Testis (tissue), 3 donors: Measurements from ENCODE around the gene GPX2. TPM values are rescaled to one million over a fixed set of nuclear protein-coding genes. Genes with fewer than 3 reads are reported as not detected.

Experiments used
- DNase-seq: peaks from one replicate; pipeline ENCODE4 v3.0.0-alpha.2; 2019
- H3K27ac ChIP-seq, 2 donors: fragments of 200-600 bp; sonication (generic); one replicate each; pipeline ENCODE4 v1.5.1; 2019
- H3K27me3 ChIP-seq: fragments of 200-600 bp; sonication (generic); one replicate; pipeline ENCODE4 v1.5.1; 2019
- H3K36me3 ChIP-seq: fragments of 200-600 bp; sonication (generic); one replicate; pipeline ENCODE4 v1.5.1; 2017; ENCODE audit warnings: low read depth; ENCODE audit errors: missing control alignments
- H3K4me1 ChIP-seq: fragments of 200-600 bp; sonication (generic); one replicate; pipeline ENCODE4 v1.5.1; 2019
- H3K4me3 ChIP-seq, 2 donors: fragments of 200-600 bp; sonication (generic); one replicate each; pipeline ENCODE4 v1.5.1; 2017 to 2019
- H3K9me3 ChIP-seq: fragments of 200-600 bp; sonication (generic); one replicate; pipeline ENCODE4 v1.5.1; 2017
- CTCF ChIP-seq, 3 experiments: fragments of 450-650 bp in 2 of 3; fragments of 200-600 bp in 1 of 3; sonication (generic) in 1 of 3; IDR thresholded peaks; one replicate each; pipeline ENCODE4 v1.5.1; 2016 to 2019; ENCODE audit warnings: antibody characterized with exemption in 3 of 3, mild to moderate bottlenecking in 2 of 3, moderate library complexity in 1 of 3
- POLR2A ChIP-seq: fragments of 450-650 bp; IDR thresholded peaks from one replicate; pipeline ENCODE4 v1.6.1; 2017; ENCODE audit warnings: antibody characterized with exemption, mild to moderate bottlenecking, moderate library complexity
- WGBS, 2 donors: methylation state at CpG; one replicate each; pipeline ENCODE4 v1.1.5; 2018; 5-methylcytosine and 5-hydroxymethylcytosine counted together
- intact Hi-C: fragments of 100-400 bp; cut with DNase I; formaldehyde crosslinking; loops from one replicate; pipeline ENCODE4 v1.15.1; 2023; ENCODE audit warnings: low total_unique reads
- polyA plus RNA-seq: library from polyadenylated mRNA; stranded (reverse); fragments of 350-450 nt; fragmentation: Illumina TruSeq; extraction: RNeasy Lipid Tissue Mini Kit (QIAGEN cat#74804); gene quantifications from one replicate; pipeline ENCODE4 v1.2.3, GENCODE V29; 2014; ENCODE audit warnings: low read depth, low replicate concordance; ENCODE audit not compliant: insufficient read depth
- total RNA-seq, 2 donors: library from RNA; depleted of rRNA; stranded (reverse); fragments of >200 nt; gene quantifications; one replicate each; pipeline ENCODE4 v1.2.3, GENCODE V29; 2016

GPX2 gene
- total and polyA plus RNA-seq, 3 donors from 2014 or later: 0.99 to 1.9 TPM; not detected in 1

DNA sequence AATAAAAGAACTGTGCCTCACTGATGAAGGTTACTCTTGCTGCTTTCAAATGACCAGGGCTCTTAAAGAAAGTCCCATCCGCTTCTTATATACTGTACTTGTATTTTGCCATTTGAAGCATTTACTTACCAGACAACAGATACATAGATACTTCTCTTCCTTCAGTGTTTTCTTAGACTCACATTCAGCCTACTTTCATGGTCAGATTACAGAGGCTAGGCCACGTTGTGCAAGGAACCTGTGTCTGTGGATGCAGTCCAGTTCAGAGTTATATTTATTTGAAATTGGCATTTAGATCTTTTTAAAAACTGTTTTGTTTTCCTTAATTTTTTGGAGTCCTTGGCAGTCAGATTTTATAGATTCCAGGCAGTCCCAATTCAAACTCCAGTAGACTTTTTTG, 22.1 kb downstream of the GPX2 start:
- Histone ChIP-seq H3K4me1 (peaks cover 5% of the 10 kb centered on the region), H3K27me3 (no peaks in the 10 kb centered on the region), H3K4me3 (no peak overlapping the region), H3K9me3 (no peaks in the 10 kb centered on the region), H3K27ac (no peak overlapping the region), H3K36me3 (no peaks in the 10 kb centered on the region)
- WGBS, 2 donors: 70 to 73% methylated on average over 2 of the region's 2 CpGs
- TF ChIP-seq POLR2A (no peak), CTCF (IDR thresholded peaks at IDR 0.05) (no peak)
- intact Hi-C loops: no loop called here
- no peak for DNase-seq

- intact Hi-C loops: no loop called here
- Histone ChIP-seq H3K27ac (no peak overlapping the region), H3K9me3 (no peaks in the 10 kb centered on the region), H3K4me3 (no peak overlapping the region), H3K4me1 (peaks cover 10% of the 10 kb centered on the region), H3K27me3 (no peaks in the 10 kb centered on the region), H3K36me3 (no peaks in the 10 kb centered on the region)
- DNase-seq: no peak
- no peak for TF ChIP-seq POLR2A
- no peak for TF ChIP-seq CTCF (IDR thresholded peaks at IDR 0.05)
- 93 to 96% methylated on average over 5 of the region's 5 CpGs for WGBS, 2 donors
These were observed 22.9 kb downstream of the GPX2 start for GRCh38 chr14:64919618-64920017.

- no peak overlapping the region for H3K4me3 ChIP-seq
- peaks cover 10% of the 10 kb centered on the region for H3K4me1 ChIP-seq
- intact Hi-C loops: no loop called here
- H3K27ac ChIP-seq: no peak overlapping the region
- H3K9me3 ChIP-seq: no peaks in the 10 kb centered on the region
- H3K27me3 ChIP-seq: no peaks in the 10 kb centered on the region
- DNase-seq: no peak
- TF ChIP-seq POLR2A (no peak), CTCF (IDR thresholded peaks at IDR 0.05) (no peak)
- H3K36me3 ChIP-seq: no peaks in the 10 kb centered on the region
These were observed 23.3 kb downstream of the GPX2 start for GRCh38 chr14:64919215-64919614.

- Histone ChIP-seq H3K36me3 (no peaks in the 10 kb centered on the region), H3K4me3 (no peak overlapping the region), H3K4me1 (peaks cover 10% of the 10 kb centered on the region), H3K27ac (no peak overlapping the region), H3K9me3 (no peaks in the 10 kb centered on the region), H3K27me3 (no peaks in the 10 kb centered on the region)
- WGBS, 2 donors: 86 to 91% methylated on average over 4 of the region's 4 CpGs
- DNase-seq: no peak
- intact Hi-C loops: no loop called here
- TF ChIP-seq POLR2A (no peak), CTCF (IDR thresholded peaks at IDR 0.05) (no peak)
These were observed 24.3 kb downstream of the GPX2 start for GRCh38 chr14:64918216-64918615.

DNA sequence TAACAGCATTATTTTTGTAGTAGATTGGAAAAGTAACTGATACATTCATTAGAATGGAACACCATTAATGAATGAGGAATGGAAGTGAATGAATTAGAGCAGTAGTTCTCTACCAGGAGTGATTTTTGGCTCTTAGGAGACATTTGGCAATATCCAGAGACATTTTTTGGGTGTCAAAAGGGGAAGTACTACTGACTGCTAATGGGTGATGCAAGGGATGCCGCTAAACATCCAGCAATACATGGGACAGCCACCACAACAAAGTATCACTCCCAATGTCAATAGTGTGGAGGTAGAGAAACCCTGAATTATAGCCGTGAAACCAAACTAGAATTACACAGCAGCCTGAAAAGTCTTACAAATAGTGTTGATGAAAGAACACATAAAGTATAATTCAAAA, 26.7 kb downstream of the GPX2 start:
- intact Hi-C loops: no loop called here
- 64 to 93% methylated on average over 2 of the region's 2 CpGs for WGBS, 2 donors
- H3K4me3 ChIP-seq: no peak overlapping the region
- H3K27me3 ChIP-seq: no peaks in the 10 kb centered on the region
- no peaks in the 10 kb centered on the region for H3K36me3 ChIP-seq
- DNase-seq: no peak
- peaks cover 19% of the 10 kb centered on the region for H3K4me1 ChIP-seq
- no peak overlapping the region for H3K27ac ChIP-seq
- TF ChIP-seq POLR2A (no peak), CTCF (IDR thresholded peaks at IDR 0.05) (no peak)
- no peaks in the 10 kb centered on the region for H3K9me3 ChIP-seq
